CD4-positive, alpha-beta T cell treated with Interleukin-1 beta for 1 hour (primary cell): Measurements from ENCODE around the gene ARMH3.

Experiments
- DNase-seq, 2 donors: peaks; one replicate each; pipeline ENCODE4 v3.0.0-alpha.2; 2020 to 2022

Gene ARMH3

GRCh38 chr10:101974091-101974971 lies 81.6 kb downstream of the ARMH3 start:
- no peak for DNase-seq

- no peak for DNase-seq
Observed at GRCh38 chr10:101972761-101973160, 83.2 kb downstream of the ARMH3 start.

- no peak for DNase-seq
Observed at GRCh38 chr10:101969412-101969922, 86.5 kb downstream of the ARMH3 start.

- DNase-seq: no peak
Observed at GRCh38 chr10:101968940-101969321, 87.0 kb downstream of the ARMH3 start.

- no peak for DNase-seq
Observed at GRCh38 chr10:101968286-101968939, 87.6 kb downstream of the ARMH3 start.

GRCh38 chr10:101967713-101968112 lies 88.3 kb downstream of the ARMH3 start:
- DNase-seq: no peak

- no peak for DNase-seq
Observed at GRCh38 chr10:101967119-101967518, 88.9 kb downstream of the ARMH3 start.

GRCh38 chr10:101965075-101965765 lies 90.8 kb downstream of the ARMH3 start:
- DNase-seq: no peak

- DNase-seq: no peak
Observed at GRCh38 chr10:101961591-101962498, 94.1 kb downstream of the ARMH3 start.

- DNase-seq: no peak
Observed at GRCh38 chr10:101960879-101961395, 95.0 kb downstream of the ARMH3 start.

- DNase-seq: no peak
Observed at GRCh38 chr10:101959346-101959916, 96.5 kb downstream of the ARMH3 start.

- DNase-seq: no peak
Observed at GRCh38 chr10:101958691-101959090, 97.3 kb downstream of the ARMH3 start.

GRCh38 chr10:101956898-101957297 lies 99.1 kb downstream of the ARMH3 start:
- no peak for DNase-seq

- DNase-seq: no peak
Observed at GRCh38 chr10:101956117-101956516, 99.9 kb downstream of the ARMH3 start.

GRCh38 chr10:101952191-101952590 lies 103.8 kb downstream of the ARMH3 start:
- DNase-seq: no peak

GRCh38 chr10:101950213-101950612 lies 105.8 kb downstream of the ARMH3 start:
- no peak for DNase-seq

- DNase-seq: no peak
Observed at GRCh38 chr10:101941871-101942270, 114.1 kb downstream of the ARMH3 start.

- no peak for DNase-seq
Observed at GRCh38 chr10:101940916-101941315, 115.1 kb downstream of the ARMH3 start.

GRCh38 chr10:101939729-101940128 lies 116.2 kb downstream of the ARMH3 start:
- DNase-seq: no peak

GRCh38 chr10:101939008-101939648 lies 116.8 kb downstream of the ARMH3 start:
- no peak for DNase-seq

GRCh38 chr10:101938305-101939007 lies 117.5 kb downstream of the ARMH3 start:
- no peak for DNase-seq
